ENCODE data around the gene DAP. TPM values are rescaled to one million over a fixed set of nuclear protein-coding genes. Genes with fewer than 3 reads are reported as not detected.
A peak's percentile ranks its signal among the peaks of the same experiment; 100 is the strongest.

DAP gene
- total and polyA plus RNA-seq, 2 of the 13 experiments (the other 11 are each of a cell fraction or from before 2014, with no cell fraction given), result 22.0 to 57.5 TPM

- in situ Hi-C loops (cut with HindIII; ENCODE audit: extremely low pct_ligation_motif_present, low pct_unique_long_range_greater_than_20kb), result no loop called here
- H3K9me3 ChIP-seq (ENCODE audit: low read length), result no peaks in the 10 kb centered on the region
- peaks cover 11% of the 10 kb centered on the region; the same call in 1 of the 2 replicates for H4K20me1 ChIP-seq (ENCODE audit: insufficient read depth, low read length)
- H3K27me3 ChIP-seq (ENCODE audit: control insufficient read depth in 1 of 2, insufficient read depth in 2 of 2, low read length in 2 of 2), result no peaks in the 10 kb centered on the region
- CTCF ChIA-PET (ENCODE audit: low intra/inter-chr PET ratio, low total read pairs), result no interaction called here
- H3K79me2 ChIP-seq (ENCODE audit: insufficient read depth, low read length), result peaks cover 2% of the 10 kb centered on the region
- ATAC-seq (peak; percentile 56), FAIRE-seq (no peak), DNase-seq (ENCODE audit: low spot score) (peak; percentile 76)
- H3K4me3 ChIP-seq (replicated peaks in 1 of 3; ENCODE audit: insufficient read depth in 1 of 3, low read depth in 2 of 3, low read length in 3 of 3), result no peak overlapping the region
- no peak overlapping the region for H3K9ac ChIP-seq (ENCODE audit: insufficient read depth, low read depth, low read length)
- BruUV-seq (replicated peaks), result no TSS peak
- H3K4me1 ChIP-seq (ENCODE audit: insufficient read depth, low read length), result peaks cover 33% of the 10 kb centered on the region
- POLR2A ChIA-PET, result no interaction called here
- no peak overlapping the region for H2AFZ ChIP-seq (ENCODE audit: low read length)
- H3K4me2 ChIP-seq (ENCODE audit: low read depth, low read length), result no peak overlapping the region
- WGBS (ENCODE audit: low lambda C conversion rate), result 75% methylated on average over 11 of the region's 16 CpGs
- peaks cover 6 to 78% of the 10 kb centered on the region in 2 experiments for H3K36me3 ChIP-seq (replicated peaks in 1 of 2; ENCODE audit: control insufficient read depth in 1 of 2, insufficient read depth in 2 of 2, low read length in 2 of 2)
- intact Hi-C loops (cut with micrococcal nuclease; ENCODE audit: unreplicated experiment), result no loop called here
- peak overlapping the region; percentile 42 for H3K27ac ChIP-seq (ENCODE audit: extremely low read length, insufficient read depth, low read length)
- no peak for TF ChIP-seq FOXA1 (IDR thresholded peaks at IDR 0.05)
- 0 out of 2 replicates have a peak, but pooled peaks have one; percentile 10 for TF ChIP-seq FOXA1 (CRISPR knock-in tag; IDR thresholded peaks at IDR 0.05)
- TF ChIP-seq ZNF333 (CRISPR knock-in tag; IDR thresholded peaks at IDR 0.05; ENCODE audit: borderline replicate concordance), result no peak
- peak; percentile 47; the same call in 1 of the 2 replicates for TF ChIP-seq ZNF362 (CRISPR knock-in tag; IDR thresholded peaks at IDR 0.05; ENCODE audit: borderline replicate concordance)
- TF ChIP-seq SOX13 (IDR thresholded peaks at IDR 0.05), result no peak
- 0 out of 4 replicates have a peak, but pooled peaks of 1 of the 2 experiments have one; percentile 15 for TF ChIP-seq SOX13 (CRISPR knock-in tag; conservative IDR thresholded peaks at IDR 0.05 in 1 of 2, IDR thresholded peaks at IDR 0.05 in 1 of 2)
- TF ChIP-seq ZNF263 (CRISPR knock-in tag; IDR thresholded peaks at IDR 0.05), result peak; percentile 40; the same call in 1 of the 2 replicates
- TF ChIP-seq POLR2AphosphoS2 (IDR thresholded peaks at IDR 0.05; ENCODE audit: low read depth, low read length), result no peak
- peak; percentile 66; the same call in 1 of the 2 replicates for TF ChIP-seq ZBTB34 (CRISPR knock-in tag; IDR thresholded peaks at IDR 0.05)
- no peak for TF ChIP-seq MAX (IDR thresholded peaks at IDR 0.05)
- TF ChIP-seq NFYC (CRISPR knock-in tag; IDR thresholded peaks at IDR 0.05), result no peak
- TF ChIP-seq FOSL2 (CRISPR knock-in tag; IDR thresholded peaks at IDR 0.05), result peak; percentile 69
- TF ChIP-seq ZBTB25 (CRISPR knock-in tag; IDR thresholded peaks at IDR 0.05), result no peak
- peak; percentile 28 for TF ChIP-seq RBM22 (optimal IDR thresholded peaks at IDR 0.05; ENCODE audit: low read length)
- peak; percentile 12; the same call in 1 of the 2 replicates for TF ChIP-seq ZNF687 (CRISPR knock-in tag; IDR thresholded peaks at IDR 0.05)
- no peak for TF ChIP-seq POLR2A (IDR thresholded peaks at IDR 0.05; ENCODE audit: insufficient read depth in 1 of 2, low read depth in 2 of 2, low read length in 2 of 2)
Measured at GRCh38 chr5:10724781-10725507, 36.1 kb downstream of the DAP start.

Data from HepG2 (cell line).